NCI-H524 (cell line): ENCODE measurements around the gene CATSPERB.
"Not testable (repeated sequence)": the region's sequence is repeated elsewhere in the genome, so short reads cannot be mapped to it uniquely, and the experiment has no call there.

Source experiments
- DNase-seq, 2 experiments: peaks; one replicate each; lab custom pipeline; 2025; lab: John Stamatoyannopoulos, UW

CATSPERB gene

DNA sequence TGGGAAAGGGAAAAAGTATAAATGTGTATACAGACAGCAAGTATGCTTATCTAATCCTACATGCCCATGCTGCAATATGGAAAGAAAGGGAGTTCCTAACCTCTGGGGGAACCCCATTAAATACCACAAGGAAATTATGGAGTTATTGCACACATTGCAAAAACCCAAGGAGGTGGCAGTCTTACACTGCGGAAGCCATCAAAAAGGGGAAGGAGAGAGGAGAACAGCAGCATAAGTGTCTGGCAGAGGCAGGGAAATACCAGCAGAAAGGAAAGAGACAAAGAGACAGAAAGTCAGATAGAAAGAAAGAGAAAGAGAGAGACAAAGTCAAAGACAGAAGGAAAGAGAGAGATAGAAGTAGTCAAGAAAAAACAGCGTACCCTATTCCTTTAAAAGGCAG is 64.8 kb downstream of the CATSPERB start:
- not testable (repeated sequence) for DNase-seq

DNA sequence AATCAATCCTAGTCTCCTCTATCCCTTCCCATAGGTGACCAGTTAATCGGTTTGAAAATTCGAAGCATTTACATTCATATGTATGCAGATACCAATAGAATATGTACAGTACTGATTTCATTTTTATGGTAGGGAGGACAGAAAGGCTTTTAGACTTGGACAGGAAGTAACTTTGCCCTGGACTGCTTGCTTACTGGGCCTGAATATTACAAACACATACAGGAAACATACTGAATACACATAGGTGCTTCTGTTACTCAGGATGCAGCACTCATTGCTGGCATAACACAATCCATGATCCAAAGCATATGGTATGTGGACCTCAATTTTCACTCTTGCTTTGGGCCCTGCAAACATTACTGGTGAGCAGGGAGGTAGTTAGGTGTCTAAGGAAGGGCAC is 71.1 kb downstream of the CATSPERB start:
- DNase-seq, result no peak

DNA sequence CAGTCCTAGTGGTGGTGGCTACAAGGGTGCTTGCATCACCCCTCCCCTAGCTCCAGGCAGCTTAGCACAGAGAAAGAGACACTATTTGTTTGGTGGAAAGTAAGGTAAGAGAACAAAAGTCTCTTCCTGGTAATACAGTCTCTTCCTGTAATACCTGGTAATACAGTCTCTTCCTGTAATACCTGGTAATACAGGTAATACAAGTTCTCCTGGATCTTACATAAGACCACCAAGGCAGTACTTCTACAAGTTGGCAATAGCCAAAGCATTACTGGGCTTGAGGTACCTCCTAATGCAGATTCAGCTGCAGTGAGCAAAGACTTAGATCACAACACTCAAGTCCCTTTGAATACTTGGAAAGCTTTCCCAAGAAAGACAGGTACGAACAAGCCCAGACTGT is 77.0 kb downstream of the CATSPERB start:
- no peak for DNase-seq

DNA sequence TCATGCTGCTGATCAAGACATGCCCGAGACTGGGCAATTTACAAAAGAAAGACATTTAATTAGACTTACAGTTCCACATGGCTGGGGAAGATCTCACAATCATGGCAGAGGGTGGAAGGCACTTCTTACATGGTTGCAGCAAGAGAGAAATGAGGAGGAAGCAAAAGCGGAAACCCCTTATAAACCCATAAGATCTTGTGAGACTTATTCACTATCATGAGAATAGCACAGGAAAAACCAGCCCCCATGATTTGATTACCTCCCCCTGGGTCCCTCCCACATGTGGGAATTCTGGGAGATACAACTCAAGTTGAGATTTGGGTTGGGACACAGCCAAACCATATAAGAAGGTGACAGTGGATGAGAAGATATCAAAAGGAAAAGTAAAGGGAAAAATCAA is 78.4 kb downstream of the CATSPERB start:
- DNase-seq, result no peak

DNA sequence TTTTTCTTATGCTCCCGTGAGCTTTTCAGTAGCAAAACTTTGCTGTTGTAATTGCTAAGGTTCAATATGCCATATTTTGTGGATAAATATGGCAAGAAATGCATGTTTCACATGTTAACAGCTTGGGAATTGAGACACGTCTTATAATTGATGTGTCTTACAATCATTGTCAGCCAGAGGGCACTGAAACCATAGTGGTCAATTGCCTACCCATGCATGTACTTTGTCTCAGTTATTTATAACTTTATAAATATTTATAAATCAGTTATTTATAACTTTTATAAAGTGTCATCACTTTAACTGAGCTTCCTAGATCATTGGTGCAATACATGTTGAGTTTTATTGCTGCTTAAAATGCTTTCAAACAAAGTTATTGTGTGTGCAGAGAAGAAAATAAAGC is 82.0 kb downstream of the CATSPERB start:
- DNase-seq, result peak; percentile 30 to 56

DNA sequence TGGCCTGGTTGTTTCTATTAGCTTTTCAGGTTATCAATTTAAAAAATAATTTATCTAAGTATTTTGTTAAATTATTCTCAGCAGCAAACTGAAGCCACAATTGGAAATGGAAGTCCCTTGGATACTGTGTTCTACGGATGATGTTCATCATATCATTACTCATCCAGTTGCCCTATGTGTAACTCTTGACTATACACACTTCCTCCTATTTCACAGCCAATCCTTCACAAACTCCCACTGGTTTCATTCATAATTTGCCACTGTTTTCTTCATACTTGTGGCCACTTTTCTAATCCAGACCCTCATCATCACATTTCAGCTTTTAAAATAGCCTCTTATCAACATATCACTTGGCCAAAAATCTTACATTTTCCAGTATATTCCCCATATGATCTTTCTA is 84.0 kb downstream of the CATSPERB start:
- no peak for DNase-seq

DNA sequence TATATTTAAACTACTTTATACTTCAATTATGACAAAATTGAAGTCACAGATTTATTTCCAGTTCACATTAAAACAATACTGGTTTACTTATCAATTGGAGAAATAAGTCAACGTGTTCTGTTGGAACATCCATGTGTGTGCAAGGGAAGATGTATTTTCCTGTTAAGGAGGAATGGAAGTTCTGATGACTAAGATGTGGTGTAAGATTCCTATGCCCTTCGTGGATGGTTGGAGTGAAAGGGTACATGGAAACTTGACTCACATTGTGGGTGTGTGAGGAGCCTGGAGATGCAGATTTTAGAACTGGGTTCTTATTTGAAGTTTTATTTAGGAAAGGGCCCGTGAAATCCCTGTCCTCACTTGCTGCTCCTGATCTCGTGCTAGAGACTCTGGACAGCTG is 95.3 kb downstream of the CATSPERB start:
- DNase-seq, result no peak

DNA sequence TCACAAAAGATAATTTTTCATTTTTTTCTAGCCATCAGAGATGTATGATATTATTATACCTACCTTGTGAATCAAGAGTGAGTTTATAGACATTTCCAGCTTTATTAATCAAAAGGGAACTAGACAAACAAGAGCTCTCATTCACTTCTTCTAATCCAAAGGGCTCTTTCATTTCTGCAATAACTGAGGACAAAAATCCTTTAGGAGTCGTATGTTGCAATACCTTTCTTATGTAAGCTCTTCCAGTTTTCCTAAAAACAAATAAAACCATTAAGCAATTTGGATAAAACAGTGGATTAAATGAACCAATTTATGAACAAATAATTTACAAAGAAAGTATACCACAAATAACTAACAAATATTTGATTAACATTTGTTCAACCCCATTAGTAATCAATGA is 107.1 kb downstream of the CATSPERB start:
- no peak for DNase-seq

DNA sequence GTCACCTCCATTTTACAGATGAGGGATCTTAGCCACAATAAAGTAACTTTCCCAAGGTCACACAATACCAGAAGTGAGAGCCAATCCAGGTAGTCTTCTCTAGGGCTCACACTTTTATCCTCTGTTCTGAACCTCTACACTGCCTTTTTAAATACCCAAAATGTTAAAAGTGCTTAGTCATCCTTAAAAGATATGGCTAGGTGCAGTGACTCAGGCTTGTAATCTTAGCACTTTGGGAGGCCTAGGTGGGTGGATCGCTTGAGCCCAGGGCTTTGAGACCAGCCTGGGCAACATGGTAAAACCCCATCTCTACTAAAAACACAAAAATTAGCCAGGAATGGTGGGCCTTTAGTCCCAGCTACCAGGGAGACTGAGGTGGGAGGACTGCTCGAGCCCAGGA is 117.7 kb downstream of the CATSPERB start:
- no peak for DNase-seq

DNA sequence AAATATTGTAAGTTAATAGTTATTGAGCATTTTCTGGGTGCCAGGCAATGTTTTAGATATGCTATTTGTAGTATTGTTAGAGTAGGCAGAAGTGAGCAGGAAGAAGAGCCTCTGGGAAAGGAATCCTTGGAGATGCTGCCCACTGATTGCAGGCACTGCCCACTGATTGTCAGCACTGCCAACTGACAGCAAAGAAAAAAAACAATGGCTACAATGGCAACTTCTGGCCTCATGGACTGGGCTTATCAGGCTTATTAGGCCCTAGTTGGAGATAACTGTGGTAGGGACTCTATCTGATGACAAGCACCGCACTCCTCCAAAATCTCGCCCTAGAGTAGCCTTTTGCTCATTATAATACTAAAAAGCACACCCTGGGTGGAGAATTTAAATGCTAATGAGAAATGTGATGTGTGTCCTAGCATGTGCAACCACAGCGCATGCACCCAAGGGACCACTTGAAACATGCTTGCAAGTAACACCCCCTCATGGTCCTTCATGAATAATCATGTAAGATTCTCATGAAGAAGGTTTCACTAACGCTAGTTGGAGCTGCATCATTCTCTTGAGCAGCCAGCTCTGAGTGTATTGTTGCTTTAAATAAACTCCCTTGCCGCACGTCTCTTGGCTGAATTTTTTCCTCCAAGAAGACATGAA is 118.3 kb downstream of the CATSPERB start:
- peak in 1 of 2 experiments; percentile 11 for DNase-seq

DNA sequence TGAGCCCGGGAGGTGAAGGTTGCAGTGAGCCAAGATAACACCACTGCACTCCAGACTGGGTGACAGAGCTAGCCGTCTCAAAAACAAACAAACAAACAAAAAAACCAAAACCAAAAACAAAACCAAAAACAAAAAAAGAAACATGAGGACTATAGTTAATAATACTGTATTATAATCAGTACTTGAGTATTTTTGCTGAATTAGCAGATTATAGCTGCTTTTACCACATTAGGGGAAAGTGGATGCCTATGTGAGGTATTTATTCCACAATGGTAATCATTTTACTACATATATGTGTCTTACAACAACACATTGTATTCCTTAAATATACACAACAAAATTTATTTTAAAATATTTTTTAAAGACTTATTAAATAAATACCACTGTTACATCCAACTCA is 120.4 kb downstream of the CATSPERB start:
- no peak for DNase-seq

DNA sequence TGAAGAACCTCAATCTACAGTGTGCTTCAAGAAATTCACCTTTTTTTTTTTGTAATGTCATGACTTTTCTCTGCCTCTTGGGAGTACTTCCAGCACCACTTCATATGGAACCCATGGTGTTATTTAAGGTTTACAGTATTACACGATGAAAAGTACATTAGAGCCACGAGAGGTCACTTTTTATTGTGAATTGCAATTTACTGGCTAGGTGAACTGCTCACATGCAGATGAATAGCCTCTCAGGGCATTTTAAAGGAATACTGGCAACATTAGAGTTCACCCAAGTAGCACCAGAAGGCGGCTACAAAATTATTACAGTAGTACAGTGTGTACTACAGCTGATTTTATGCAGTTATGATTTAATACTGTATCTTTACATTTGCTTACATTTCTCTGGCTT is 122.7 kb downstream of the CATSPERB start:
- DNase-seq, result no peak

DNA sequence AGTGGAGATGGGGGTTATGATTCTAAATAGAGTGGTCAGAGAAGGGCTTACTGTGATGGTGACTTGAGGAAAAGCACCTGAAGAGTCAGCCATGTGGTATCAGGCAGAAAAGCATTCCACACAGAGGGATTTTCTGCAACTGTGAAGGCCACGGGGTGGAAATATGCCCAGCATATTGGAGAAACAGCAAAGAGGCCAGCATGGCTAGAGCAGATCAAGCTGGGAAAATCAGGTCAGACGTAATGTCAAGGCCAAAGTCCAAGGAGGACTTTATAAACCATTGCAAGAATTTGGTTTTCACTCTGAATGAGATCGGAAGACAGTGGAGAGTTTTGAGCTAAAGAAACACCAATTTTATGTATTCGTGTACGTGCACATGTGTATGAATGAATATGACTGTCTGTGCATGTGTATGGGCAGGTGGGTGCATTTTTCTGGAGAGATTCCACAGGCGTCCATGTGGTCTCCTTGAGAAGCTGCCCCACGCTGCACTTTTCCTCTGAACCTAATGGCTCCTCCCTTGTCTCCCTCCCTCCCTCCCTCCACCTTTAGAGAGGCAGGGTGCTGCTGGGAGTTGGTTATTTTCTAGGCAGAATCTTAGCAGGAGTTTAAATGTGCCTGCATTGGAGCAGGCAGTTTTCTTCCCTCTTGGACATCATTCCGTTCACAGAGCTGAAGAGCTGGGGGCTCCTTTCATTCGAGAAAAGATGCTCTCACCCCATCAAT is 124.4 kb downstream of the CATSPERB start:
- DNase-seq, result no peak

DNA sequence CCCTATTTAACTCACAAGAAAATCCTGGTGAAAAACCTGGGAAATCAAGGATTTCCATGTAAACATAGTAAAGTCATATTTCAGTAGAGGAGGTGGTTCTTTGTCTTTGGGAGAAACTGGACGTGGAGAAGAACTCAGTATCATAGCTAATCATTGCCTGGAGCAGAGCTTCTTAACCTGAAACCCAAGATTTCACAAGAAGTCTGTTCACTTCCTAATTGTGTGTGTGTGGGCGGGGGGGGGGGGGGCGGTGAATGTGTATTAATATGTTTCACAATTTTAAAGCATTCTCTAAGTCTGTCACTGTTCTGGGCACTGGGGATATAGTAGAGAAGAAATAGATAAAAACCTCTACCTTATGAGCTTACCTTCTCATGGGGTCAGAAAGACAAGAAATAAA is 125.0 kb downstream of the CATSPERB start:
- DNase-seq, result no peak

DNA sequence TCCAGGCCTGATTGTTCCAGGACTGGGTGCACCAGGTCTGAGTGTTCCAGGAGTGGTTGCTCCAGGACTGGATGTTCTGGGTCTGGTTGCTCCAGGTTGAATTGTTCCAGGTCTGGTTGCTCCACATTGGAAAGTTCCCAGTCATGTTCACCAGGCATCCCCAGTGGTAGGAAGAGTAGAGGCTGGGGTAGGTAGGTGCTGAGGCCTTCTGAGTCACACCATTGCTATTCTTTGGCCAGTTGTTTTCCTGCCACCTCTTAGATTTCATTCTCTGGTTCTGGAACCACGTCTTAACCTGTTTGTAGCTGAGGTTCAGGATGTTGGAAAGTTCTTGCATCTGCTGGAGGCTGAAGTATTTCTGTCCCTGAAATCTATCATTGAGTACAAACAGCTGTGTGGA is 127.3 kb downstream of the CATSPERB start:
- DNase-seq, result not testable (repeated sequence)

DNA sequence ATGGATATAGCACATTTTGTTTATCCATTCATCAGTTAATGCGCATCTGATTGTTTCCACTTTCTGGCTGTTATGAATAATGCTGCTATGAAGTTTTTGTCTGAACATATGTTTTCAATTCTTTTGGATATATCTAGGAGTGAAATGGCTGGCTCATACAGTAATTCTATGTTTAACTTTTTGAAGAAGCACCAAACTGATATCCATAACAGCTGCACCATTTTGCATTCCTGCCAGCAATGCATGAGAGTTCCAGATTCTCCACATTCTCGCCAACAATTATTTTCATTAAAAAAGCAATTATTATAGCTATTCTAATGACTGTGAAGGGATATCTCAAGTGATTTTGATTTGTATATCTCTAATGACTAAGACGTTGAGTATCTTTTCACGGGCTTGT is 131.9 kb downstream of the CATSPERB start:
- DNase-seq, result no peak

DNA sequence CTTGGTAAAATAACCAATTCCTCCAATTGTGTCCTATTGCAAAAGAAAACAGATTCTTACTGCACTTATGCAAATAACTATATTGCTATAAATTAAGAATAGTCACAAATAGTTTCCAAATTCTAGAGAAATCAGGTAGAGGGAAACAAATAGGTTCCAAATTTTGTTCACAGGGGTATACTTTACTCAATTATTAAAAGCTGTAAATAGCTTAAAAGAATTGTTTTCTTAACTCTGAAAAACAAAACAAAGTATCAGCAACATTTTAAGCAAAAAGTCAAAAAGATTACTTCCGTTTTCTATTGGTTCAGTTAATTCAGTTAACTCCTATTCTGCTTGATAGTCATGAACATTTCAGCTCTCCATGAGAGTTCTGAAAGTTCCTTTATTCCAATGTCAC is 136.2 kb downstream of the CATSPERB start:
- DNase-seq, result no peak

DNA sequence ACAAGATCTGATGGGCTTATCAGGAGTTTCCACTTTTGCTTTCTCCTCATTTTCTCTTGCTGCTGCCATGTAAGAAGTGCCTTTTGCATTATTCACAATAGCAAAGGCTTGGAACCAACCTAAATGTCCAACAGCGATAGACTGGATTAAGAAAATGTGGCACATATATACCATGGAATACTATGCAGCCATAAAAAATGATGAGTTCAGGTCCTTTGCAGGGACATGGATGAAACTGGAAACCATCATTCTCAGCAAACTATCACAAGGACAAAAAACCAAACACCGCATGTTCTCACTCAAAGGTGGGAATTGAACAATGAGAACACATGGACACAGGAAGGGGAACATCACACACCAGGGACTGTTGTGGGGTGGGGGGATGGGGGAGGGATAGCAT is 137.9 kb downstream of the CATSPERB start:
- DNase-seq, result not testable (repeated sequence)

DNA sequence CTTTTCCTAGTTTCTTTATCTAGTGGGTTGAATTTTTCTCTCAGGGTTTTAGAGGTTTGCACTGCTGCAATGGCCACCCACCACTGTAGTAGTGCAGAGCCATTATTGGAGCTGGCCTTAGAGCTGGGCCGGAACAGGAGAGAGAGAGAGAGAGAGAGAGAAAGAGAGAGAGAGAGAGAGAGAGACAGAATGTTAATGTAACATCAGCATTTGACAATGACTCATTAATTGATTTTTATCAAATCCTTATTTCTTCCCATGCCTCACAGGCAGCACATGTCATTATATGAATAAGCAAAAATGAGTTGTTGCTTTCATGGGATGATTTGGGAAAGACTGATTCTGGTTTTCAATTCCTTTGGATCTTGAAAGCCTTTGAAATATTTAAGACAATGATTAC is 145.5 kb downstream of the CATSPERB start:
- no peak for DNase-seq

DNA sequence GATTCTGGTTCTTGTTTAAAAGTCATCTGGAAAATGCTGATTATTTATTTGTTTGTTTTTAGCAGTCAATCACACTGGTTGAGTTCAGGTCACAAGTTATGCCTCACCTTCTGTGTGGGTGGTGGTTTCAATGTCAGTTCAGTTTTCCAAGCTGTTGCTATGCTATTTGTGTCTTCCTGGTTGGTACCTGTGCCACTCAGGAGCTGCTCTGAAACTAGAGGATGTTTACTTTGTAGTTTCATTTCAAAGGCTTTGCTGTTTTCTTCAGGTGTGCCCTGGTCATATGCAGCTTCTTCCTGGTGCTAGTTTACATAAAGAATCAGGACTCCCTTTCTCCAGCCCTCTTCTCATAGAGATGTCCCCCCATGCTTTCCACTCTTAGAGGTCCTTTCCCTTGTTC is 146.0 kb downstream of the CATSPERB start:
- no peak for DNase-seq

DNA sequence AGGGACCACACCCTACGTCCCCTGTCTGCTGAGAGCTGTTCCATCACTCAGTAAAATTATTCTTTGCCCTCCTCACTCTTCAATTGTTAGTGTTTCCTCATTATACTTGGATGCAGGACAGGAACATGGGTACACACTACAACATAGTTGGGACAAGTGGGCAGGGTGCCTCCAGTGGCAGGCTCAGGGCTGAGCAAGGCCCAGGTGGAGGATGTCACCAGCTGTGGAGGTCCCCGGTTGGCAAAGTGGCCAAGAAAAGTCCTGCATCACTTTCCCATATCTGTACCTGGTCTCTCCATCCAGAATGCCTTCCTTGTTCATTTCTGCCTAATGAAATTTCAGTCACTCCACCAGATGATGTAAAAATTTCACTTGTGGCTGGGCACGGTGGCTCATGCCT is 149.1 kb downstream of the CATSPERB start:
- DNase-seq, result no peak

DNA sequence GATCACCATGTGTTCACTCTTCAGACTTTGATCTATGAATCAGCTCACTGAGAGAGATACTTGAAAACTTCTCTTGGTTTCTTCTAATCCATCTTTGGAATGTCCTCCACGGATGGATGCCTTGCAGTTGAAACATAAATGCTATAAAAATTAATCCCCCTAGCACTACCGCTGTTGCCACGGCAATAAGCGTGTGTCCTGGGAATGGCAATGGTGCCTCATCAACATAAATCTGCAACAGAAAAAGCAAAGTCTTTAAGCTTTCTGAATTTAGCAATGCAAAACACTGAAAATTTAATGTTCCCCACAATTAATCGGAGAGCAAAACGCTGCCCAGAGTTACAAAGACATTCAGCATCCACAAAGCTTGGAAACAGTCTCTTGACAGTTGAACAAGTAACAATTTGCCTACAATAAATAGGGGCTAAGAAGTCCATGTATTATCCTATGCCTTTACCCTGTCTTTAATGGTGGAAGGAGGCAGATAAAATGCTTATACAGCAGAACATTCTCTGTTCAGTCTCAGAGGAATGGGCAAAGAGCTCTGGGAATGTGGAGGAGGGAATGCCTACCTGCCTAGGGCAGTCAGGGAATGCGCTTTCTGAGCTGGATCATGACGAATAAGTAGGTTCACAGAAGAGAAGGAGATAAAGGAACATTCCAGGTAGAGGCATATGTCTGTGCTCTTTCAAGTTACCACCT is 150.9 kb downstream of the CATSPERB start:
- DNase-seq, result peak; percentile 45 to 81

DNA sequence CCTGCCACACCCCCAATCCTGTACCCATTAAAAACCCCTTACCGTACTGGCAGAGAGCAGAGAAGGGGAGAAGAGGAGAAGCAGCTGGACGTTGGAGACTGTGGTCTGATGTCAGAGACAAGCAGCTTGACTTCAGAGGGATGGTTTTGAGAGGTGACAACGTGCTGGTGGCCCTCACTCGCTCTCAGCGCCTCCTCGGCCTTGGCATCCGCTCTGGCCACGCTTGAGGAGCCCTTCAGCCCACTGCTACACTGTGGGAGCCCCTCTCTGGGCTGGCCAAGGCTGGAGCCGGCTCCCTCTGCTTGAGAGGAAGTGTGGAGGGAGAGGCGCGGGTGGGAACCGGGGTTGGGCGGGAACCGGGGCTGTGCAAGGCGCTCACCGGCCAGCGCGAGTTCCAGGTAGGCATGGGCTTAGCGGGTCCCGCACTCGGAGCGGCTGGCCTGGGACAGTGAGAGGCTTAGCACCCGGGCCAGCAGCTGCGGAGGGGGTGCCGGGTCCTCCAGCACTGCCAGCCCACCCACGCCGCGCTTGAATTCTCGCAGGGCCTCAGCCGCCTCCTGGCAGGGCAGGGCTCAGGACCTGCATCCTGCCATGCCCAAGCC is 154.2 kb downstream of the CATSPERB start:
- DNase-seq, result no peak
